Spleen (tissue), 7 donors: Measurements from ENCODE around the gene FLRT1.

Source experiments
- POLR2A ChIP-seq, 3 donors: fragments of 450-650 bp; IDR thresholded peaks; one replicate each; pipeline ENCODE4 v1.5.1; 2017; ENCODE audit warnings: antibody characterized with exemption in 3 of 3, mild to moderate bottlenecking in 1 of 3
- TF ChIP-seq, protein P1 (sequence below), 11 experiments: fragments of 200-600 bp in 7 of 11; fragments of 450-650 bp in 4 of 11; sonication (generic) in 4 of 11; IDR thresholded peaks in 8 of 11; conservative IDR thresholded peaks in 3 of 11; 1 replicate in 7 of 11; 2 replicates in 4 of 11; pipeline versions ENCODE4 v1.4.0 to v1.8.0; 2016 to 2021; ENCODE audit warnings: antibody characterized with exemption in 11 of 11, inconsistent platforms in 4 of 11, mild to moderate bottlenecking in 1 of 11
- donor health status: DM: no; HTN: no; CAD: no; lungs with moderate emphysema.
- donor health status: DM: no; HTN: no; CAD: no.
- donor health status: DM: no; HTN: no; CAD: no.

DNA sequence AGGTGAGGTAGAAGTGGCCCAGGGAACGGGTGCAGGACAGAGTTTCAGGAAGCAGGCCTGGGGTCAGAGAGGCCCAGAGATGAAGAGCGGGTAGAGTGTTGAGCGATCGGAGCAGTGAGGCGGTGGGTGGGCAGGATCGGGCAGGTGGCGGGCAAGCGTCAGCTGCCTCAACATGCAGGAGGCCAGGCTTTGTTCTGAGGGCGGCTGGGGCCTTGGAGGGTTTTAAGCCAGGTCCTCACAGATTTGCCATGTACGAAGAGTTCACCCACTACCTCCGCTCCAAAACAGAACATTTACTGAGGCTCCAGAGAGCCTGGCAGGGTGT, 29.4 kb downstream of the FLRT1 start:
- TF ChIP-seq, protein P1, sequence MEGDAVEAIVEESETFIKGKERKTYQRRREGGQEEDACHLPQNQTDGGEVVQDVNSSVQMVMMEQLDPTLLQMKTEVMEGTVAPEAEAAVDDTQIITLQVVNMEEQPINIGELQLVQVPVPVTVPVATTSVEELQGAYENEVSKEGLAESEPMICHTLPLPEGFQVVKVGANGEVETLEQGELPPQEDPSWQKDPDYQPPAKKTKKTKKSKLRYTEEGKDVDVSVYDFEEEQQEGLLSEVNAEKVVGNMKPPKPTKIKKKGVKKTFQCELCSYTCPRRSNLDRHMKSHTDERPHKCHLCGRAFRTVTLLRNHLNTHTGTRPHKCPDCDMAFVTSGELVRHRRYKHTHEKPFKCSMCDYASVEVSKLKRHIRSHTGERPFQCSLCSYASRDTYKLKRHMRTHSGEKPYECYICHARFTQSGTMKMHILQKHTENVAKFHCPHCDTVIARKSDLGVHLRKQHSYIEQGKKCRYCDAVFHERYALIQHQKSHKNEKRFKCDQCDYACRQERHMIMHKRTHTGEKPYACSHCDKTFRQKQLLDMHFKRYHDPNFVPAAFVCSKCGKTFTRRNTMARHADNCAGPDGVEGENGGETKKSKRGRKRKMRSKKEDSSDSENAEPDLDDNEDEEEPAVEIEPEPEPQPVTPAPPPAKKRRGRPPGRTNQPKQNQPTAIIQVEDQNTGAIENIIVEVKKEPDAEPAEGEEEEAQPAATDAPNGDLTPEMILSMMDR (IDR thresholded peaks at IDR 0.05 in 8 of 11, conservative IDR thresholded peaks at IDR 0.05 in 3 of 11), result no peak
- no peak for TF ChIP-seq POLR2A (IDR thresholded peaks at IDR 0.05)
